ENCODE measurements around the gene ZCCHC24.

DNA sequence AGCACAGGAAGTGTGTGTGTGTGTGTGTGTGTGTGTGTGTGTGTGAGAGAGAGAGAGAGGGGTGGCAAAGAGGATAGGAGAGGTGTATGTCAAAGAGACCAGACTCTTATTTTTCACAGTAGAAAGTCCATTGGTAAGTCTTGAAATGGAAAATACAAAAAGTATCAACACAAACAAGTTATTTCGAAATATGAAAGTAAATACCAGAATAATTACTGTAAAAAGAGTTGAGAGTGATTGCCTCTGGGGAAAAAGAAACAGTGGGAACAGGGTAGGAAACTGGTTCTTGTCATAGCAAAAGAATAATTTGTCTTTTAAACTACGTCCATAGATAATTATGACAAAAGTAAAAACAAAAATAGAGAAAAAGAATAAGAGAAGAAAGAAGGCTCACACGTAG lies 37.9 kb upstream of the ZCCHC24 start:
- TF ChIP-seq, protein P1, sequence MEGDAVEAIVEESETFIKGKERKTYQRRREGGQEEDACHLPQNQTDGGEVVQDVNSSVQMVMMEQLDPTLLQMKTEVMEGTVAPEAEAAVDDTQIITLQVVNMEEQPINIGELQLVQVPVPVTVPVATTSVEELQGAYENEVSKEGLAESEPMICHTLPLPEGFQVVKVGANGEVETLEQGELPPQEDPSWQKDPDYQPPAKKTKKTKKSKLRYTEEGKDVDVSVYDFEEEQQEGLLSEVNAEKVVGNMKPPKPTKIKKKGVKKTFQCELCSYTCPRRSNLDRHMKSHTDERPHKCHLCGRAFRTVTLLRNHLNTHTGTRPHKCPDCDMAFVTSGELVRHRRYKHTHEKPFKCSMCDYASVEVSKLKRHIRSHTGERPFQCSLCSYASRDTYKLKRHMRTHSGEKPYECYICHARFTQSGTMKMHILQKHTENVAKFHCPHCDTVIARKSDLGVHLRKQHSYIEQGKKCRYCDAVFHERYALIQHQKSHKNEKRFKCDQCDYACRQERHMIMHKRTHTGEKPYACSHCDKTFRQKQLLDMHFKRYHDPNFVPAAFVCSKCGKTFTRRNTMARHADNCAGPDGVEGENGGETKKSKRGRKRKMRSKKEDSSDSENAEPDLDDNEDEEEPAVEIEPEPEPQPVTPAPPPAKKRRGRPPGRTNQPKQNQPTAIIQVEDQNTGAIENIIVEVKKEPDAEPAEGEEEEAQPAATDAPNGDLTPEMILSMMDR (IDR thresholded peaks at IDR 0.05) = no peak
- TF ChIP-seq POLR2A (IDR thresholded peaks at IDR 0.05) (no peak), EP300 (IDR thresholded peaks at IDR 0.05) (no peak)
